CD8-positive, alpha-beta memory T cell (primary cell): ENCODE measurements around the gene IQSEC1. TPM values are rescaled to one million over a fixed set of nuclear protein-coding genes. Genes with fewer than 3 reads are reported as not detected.

ENCODE experiments used
- CTCF ChIA-PET: fragments of 350-600 bp; sonication (Branson Sonifier 250); formaldehyde crosslinking; loops from one replicate; lab custom pipeline; 2021; ENCODE audit warnings: antibody characterized with exemption; lab: Charles Lee
- POLR2A ChIA-PET: fragments of 350-600 bp; sonication (Branson Sonifier 250); formaldehyde crosslinking; loops from one replicate; lab custom pipeline; 2021; ENCODE audit warnings: antibody characterized with exemption; lab: Charles Lee
- DNase-seq, 5 donors: peaks; one replicate each; pipeline versions ENCODE4 v3.0.0 to v3.0.0-alpha.2; 2020 to 2022; ENCODE audit warnings: mixed read lengths in 1 of 5
- H3K27ac ChIP-seq: one replicate; pipeline ENCODE4 v1.7.0; 2013; ENCODE audit warnings: low read depth, mild to moderate bottlenecking, low read length, moderate library complexity
- H3K27me3 ChIP-seq: 2 replicates; pipeline ENCODE4 v1.7.0; 2013; ENCODE audit warnings: low read length, mild to moderate bottlenecking; ENCODE audit not compliant: insufficient read depth, poor library complexity, severe bottlenecking
- H3K36me3 ChIP-seq: 2 replicates; pipeline ENCODE4 v1.7.0; 2013; ENCODE audit warnings: mild to moderate bottlenecking, low read length, moderate library complexity; ENCODE audit not compliant: insufficient read depth
- H3K4me1 ChIP-seq: 2 replicates; pipeline ENCODE4 v1.7.0; 2013; ENCODE audit warnings: mild to moderate bottlenecking, low read length, moderate library complexity; ENCODE audit not compliant: insufficient read depth
- H3K4me3 ChIP-seq: 2 replicates; pipeline ENCODE4 v1.7.0; 2013; ENCODE audit warnings: mild to moderate bottlenecking, low read length
- H3K9me3 ChIP-seq: 2 replicates; pipeline ENCODE4 v1.7.0; 2013; ENCODE audit warnings: mild to moderate bottlenecking, low read length
- H3K27ac Mint-ChIP-seq, 8 donors: one replicate each; pipeline ENCODE4 v1.8.0; 2020 to 2021; ENCODE audit warnings: mixed read lengths in 8 of 8, mild to moderate bottlenecking in 6 of 8, inconsistent platforms in 3 of 8, moderate library complexity in 3 of 8
- H3K27me3 Mint-ChIP-seq, 2 donors: one replicate each; pipeline ENCODE4 v1.8.0; 2020 to 2021; ENCODE audit warnings: mixed read lengths in 2 of 2, mild to moderate bottlenecking in 1 of 2, moderate library complexity in 1 of 2
- H3K36me3 Mint-ChIP-seq, 3 donors: one replicate each; pipeline ENCODE4 v1.8.0; 2020 to 2021; ENCODE audit warnings: mixed read lengths in 3 of 3, inconsistent platforms in 1 of 3, mild to moderate bottlenecking in 1 of 3
- H3K4me1 Mint-ChIP-seq, 3 donors: one replicate each; pipeline ENCODE4 v1.8.0; 2020 to 2021; ENCODE audit warnings: mixed read lengths in 3 of 3, inconsistent platforms in 1 of 3, mild to moderate bottlenecking in 1 of 3
- H3K4me3 Mint-ChIP-seq, 7 donors: one replicate each; pipeline ENCODE4 v1.8.0; 2020 to 2021; ENCODE audit warnings: mixed read lengths in 7 of 7, mild to moderate bottlenecking in 6 of 7, moderate library complexity in 4 of 7, inconsistent platforms in 2 of 7
- H3K9me3 Mint-ChIP-seq, 5 donors: one replicate each; pipeline ENCODE4 v1.8.0; 2020 to 2022; ENCODE audit warnings: mixed read lengths in 5 of 5, mild to moderate bottlenecking in 3 of 5, moderate library complexity in 2 of 5, inconsistent platforms in 1 of 5
- polyA plus RNA-seq: library from polyadenylated mRNA; unstranded; fragments of 300-500 nt; fragmentation: Illumina TruSeq; gene quantifications from one replicate; pipeline ENCODE4 v1.2.3, GENCODE V29; 2021
- total RNA-seq, 2 experiments: library from RNA; stranded (reverse); gene quantifications; one replicate each; pipeline ENCODE4 v1.2.3, GENCODE V29; 2021

Gene IQSEC1
- total RNA-seq = 10 to 100 TPM; 18.5 to 19.8 TPM
- polyA plus RNA-seq = 33.7 TPM

DNA sequence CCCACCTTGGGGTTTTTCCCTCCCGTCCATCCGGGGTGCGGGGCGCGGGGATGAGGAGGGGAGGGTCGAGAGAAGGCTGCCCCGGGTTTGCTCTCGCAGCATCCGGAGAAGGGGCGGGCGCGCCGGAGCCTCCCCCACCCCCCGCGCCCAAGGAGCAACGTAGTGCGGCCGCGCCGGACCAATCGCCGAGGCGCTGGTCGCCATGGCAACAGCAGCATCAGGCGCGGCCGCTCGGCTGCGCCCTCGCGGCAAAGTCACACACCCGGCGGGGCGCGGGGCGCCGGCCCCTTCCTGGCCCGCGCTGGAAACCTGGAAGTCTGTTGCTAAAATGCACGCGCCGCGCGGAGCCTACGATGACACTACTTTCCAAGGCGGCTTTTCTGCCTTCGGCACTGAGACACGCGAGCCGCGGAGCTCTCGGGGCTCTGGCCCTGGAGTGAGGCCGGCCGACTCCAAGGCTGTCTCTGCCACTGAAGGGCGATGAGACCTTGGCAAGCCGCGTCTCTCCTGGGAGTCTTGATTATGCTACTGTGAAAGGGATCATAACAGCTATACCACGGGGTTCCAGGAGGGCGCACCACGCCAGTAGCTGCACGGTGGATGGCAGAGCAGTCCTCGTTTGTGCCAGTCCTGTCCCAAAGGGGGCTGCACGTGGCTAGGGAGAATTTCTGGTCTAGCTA lies at the start of gene IQSEC1:
TSS of gene IQSEC1 (minus strand) at position 104 of the 680 bp plus-strand sequence. CDS start 415 bp downstream, outside the sequence.
- Histone ChIP-seq H3K4me1 (peaks cover 35% of the 10 kb centered on the region), H3K9me3 (no peaks in the 10 kb centered on the region), H3K27ac (peak within 1 kb of the TSS; percentile 12), H3K36me3 (no peaks in the 10 kb centered on the region), H3K27me3 (peaks cover 17% of the 10 kb centered on the region), H3K4me3 (peak within 1 kb of the TSS; percentile 52)
- Mint-ChIP-seq H3K4me3 (peak within 1 kb of the TSS; percentile 72 to 85 (median 81)), H3K27me3 (peaks cover 7 to 13% of the 10 kb centered on the region in 2 donors), H3K27ac (peak within 1 kb of the TSS; percentile 54 to 91 (median 70)), H3K36me3 (peaks cover 0 to 2% (median 0%) of the 10 kb centered on the region in 3 donors), H3K4me1 (peaks cover 38 to 63% (median 44%) of the 10 kb centered on the region in 3 donors), H3K9me3 (no peaks in the 10 kb centered on the region)
- peak; percentile 56 to 88 (median 77) for DNase-seq
- POLR2A ChIA-PET = no interaction called here
- CTCF ChIA-PET = interaction anchor here (1.2 kb wide), 1 partner anchor 18 kb away, joined by 5 read pairs; no protein-coding TSS in a partner anchor

GRCh38 chr3:13122081-13123012 lies 49.1 kb upstream of the IQSEC1 start:
- no peak overlapping the region for H3K27ac ChIP-seq
- no peaks in the 10 kb centered on the region for H3K9me3 Mint-ChIP-seq
- no peak overlapping the region for H3K4me3 Mint-ChIP-seq
- CTCF ChIA-PET = no interaction called here
- H3K4me1 Mint-ChIP-seq = no peaks in the 10 kb centered on the region
- POLR2A ChIA-PET = no interaction called here
- H3K4me1 ChIP-seq = no peaks in the 10 kb centered on the region
- peaks cover 0 to 9% of the 10 kb centered on the region in 2 donors for H3K27me3 Mint-ChIP-seq
- H3K4me3 ChIP-seq = no peak overlapping the region
- H3K27me3 ChIP-seq = no peaks in the 10 kb centered on the region
- H3K9me3 ChIP-seq = no peaks in the 10 kb centered on the region
- H3K36me3 ChIP-seq = no peaks in the 10 kb centered on the region
- no peaks in the 10 kb centered on the region for H3K36me3 Mint-ChIP-seq
- H3K27ac Mint-ChIP-seq = peak overlapping the region in 1 of 8 donors; percentile 47
- peak in 1 of 5 donors; percentile 36 for DNase-seq

DNA sequence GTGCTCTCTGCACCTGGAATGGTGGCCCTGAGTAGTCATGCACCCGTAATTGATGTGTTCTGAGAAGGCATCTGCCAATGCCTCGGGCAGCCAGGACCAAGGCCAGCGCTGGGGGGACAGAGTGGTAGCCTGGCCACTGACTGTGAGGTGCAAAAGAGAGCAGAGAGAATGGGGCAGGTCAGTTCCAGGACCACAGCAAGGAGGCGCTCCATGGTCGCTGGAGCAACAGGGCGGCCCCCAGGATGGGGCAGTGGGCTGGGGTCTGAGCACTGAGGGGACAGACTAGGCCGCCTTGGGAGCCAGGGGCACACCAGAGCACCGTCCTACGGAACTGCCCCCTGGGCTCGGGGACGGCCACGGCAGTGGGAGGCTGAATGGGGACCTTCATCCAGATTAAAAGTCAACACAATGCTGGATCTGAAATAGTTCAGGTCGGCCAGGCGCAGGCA lies 48.3 kb upstream of the IQSEC1 start:
- H3K27me3 ChIP-seq = no peaks in the 10 kb centered on the region
- no peaks in the 10 kb centered on the region for H3K36me3 ChIP-seq
- DNase-seq = peak in 1 of 5 donors; percentile 42
- no peaks in the 10 kb centered on the region for H3K4me1 Mint-ChIP-seq
- H3K27me3 Mint-ChIP-seq = peaks cover 3 to 9% of the 10 kb centered on the region in 2 donors
- no peaks in the 10 kb centered on the region for H3K9me3 Mint-ChIP-seq
- POLR2A ChIA-PET = no interaction called here
- peak overlapping the region in 1 of 8 donors; percentile 47 for H3K27ac Mint-ChIP-seq
- no peak overlapping the region for H3K4me3 Mint-ChIP-seq
- H3K27ac ChIP-seq = no peak overlapping the region
- no peaks in the 10 kb centered on the region for H3K9me3 ChIP-seq
- CTCF ChIA-PET = no interaction called here
- no peaks in the 10 kb centered on the region for H3K4me1 ChIP-seq
- no peaks in the 10 kb centered on the region for H3K36me3 Mint-ChIP-seq
- H3K4me3 ChIP-seq = no peak overlapping the region

- Histone ChIP-seq H3K27ac (no peak overlapping the region), H3K36me3 (no peaks in the 10 kb centered on the region), H3K9me3 (no peaks in the 10 kb centered on the region), H3K27me3 (no peaks in the 10 kb centered on the region), H3K4me3 (no peak overlapping the region), H3K4me1 (no peaks in the 10 kb centered on the region)
- Mint-ChIP-seq H3K9me3 (no peaks in the 10 kb centered on the region), H3K27ac (no peak overlapping the region), H3K36me3 (no peaks in the 10 kb centered on the region), H3K4me3 (no peak overlapping the region), H3K4me1 (no peaks in the 10 kb centered on the region), H3K27me3 (peaks cover 7 to 9% of the 10 kb centered on the region in 2 donors)
- DNase-seq = peak in 1 of 5 donors; percentile 45
- ChIA-PET CTCF (no interaction called here), POLR2A (no interaction called here)
These were observed 47.8 kb upstream of the IQSEC1 start for GRCh38 chr3:13120928-13121552.

DNA sequence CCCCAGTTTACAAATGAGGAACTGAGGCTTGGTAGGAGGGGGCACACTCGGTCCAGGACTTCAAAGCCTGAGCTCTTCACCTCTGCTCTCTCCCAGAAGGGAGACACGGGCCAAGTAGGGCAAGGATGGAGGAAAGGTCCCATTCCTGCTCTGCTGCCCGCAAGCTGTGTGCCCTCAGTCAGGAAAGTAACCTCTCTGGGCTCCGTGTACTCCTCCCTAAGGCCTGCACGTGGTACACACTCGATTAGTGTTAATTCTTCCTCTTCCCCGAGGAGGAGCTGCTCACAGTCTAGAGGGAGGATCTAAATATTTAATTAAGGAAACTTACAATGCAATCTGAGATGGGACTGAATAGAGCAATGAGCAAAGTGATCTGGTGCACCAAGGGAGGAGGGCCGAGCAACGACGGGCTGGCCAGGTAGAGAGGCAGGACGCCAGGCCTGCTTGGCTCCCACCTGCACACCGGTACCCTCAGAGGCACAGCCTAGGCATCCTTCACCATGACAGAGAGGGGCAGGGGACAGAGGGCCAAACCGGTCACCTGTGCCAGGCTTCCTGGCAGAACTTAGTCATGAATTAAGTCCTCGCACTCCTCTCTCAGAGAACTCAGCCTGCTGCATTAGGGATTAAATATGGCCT lies 47.2 kb upstream of the IQSEC1 start:
- Histone ChIP-seq H3K27ac (no peak overlapping the region), H3K4me3 (no peak overlapping the region), H3K36me3 (no peaks in the 10 kb centered on the region), H3K9me3 (no peaks in the 10 kb centered on the region), H3K27me3 (no peaks in the 10 kb centered on the region), H3K4me1 (no peaks in the 10 kb centered on the region)
- POLR2A ChIA-PET = no interaction called here
- CTCF ChIA-PET = no interaction called here
- Mint-ChIP-seq H3K4me1 (no peaks in the 10 kb centered on the region), H3K9me3 (no peaks in the 10 kb centered on the region), H3K27me3 (peaks cover 8 to 9% of the 10 kb centered on the region in 2 donors), H3K4me3 (no peak overlapping the region), H3K36me3 (no peaks in the 10 kb centered on the region), H3K27ac (peak overlapping the region in 1 of 8 donors; percentile 1)
- DNase-seq = peak in 1 of 5 donors; percentile 30

DNA sequence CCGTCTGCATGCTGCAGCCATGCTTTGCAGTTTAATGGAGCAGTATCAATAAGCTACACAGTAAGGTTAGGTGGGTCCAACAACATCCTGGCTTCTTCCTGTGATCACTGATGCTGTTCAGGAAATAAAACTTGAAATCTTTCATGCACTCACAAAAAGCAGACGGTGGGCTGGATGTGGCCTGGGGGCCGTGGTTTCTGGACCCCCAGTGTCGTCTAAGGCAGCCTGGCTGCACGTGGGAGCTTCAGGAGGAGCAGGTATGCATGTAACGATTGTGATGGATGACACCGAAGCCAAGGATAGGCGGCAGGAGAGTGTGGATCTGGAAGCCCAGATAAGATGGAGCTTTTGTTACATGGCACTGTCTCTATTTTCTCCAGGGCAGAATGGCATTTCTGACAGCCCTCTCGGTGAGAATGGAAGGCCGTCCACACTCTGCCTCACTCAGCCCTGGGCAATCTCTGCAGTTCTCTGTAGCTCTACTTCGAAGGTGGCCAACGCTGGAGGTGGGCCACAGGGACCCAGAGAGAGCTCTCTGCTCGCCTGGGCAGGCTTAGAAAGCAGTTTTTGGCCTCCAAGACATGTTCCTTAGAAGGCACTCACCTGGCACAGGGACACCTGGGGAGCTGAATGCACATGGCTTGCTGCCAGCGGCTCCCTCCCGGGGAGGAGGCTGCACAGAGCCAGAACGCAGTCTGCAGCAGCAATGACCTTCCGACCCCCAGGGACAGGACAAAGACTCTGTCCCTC lies 46.4 kb upstream of the IQSEC1 start:
- ChIA-PET POLR2A (no interaction called here), CTCF (no interaction called here)
- no peaks in the 10 kb centered on the region for H3K9me3 ChIP-seq

GRCh38 chr3:13116426-13116825 lies 43.2 kb upstream of the IQSEC1 start:
- Mint-ChIP-seq H3K4me1 (peaks cover 0 to 3% (median 0%) of the 10 kb centered on the region in 3 donors), H3K9me3 (no peaks in the 10 kb centered on the region), H3K36me3 (no peaks in the 10 kb centered on the region), H3K4me3 (no peak overlapping the region), H3K27me3 (peaks cover 9 to 22% of the 10 kb centered on the region in 2 donors), H3K27ac (no peak overlapping the region)
- ChIA-PET CTCF (no interaction called here), POLR2A (no interaction called here)
- Histone ChIP-seq H3K9me3 (no peaks in the 10 kb centered on the region), H3K4me1 (no peaks in the 10 kb centered on the region), H3K27me3 (peaks cover 5% of the 10 kb centered on the region), H3K27ac (no peak overlapping the region), H3K36me3 (no peaks in the 10 kb centered on the region), H3K4me3 (no peak overlapping the region)
- DNase-seq = peak in 1 of 5 donors; percentile 6

More for the DNA sequence above, 46.4 kb upstream of the IQSEC1 start:
- Histone ChIP-seq H3K4me3 (no peak overlapping the region), H3K36me3 (no peaks in the 10 kb centered on the region), H3K4me1 (no peaks in the 10 kb centered on the region), H3K27me3 (no peaks in the 10 kb centered on the region), H3K27ac (no peak overlapping the region)
- Mint-ChIP-seq H3K27ac (no peak overlapping the region), H3K9me3 (no peaks in the 10 kb centered on the region), H3K4me3 (no peak overlapping the region), H3K4me1 (no peaks in the 10 kb centered on the region), H3K36me3 (no peaks in the 10 kb centered on the region), H3K27me3 (peaks cover 6 to 8% of the 10 kb centered on the region in 2 donors)
- DNase-seq = peak in 1 of 5 donors; percentile 8
